ENCODE data around the gene SEMA3A. TPM values are rescaled to one million over a fixed set of nuclear protein-coding genes. Genes with fewer than 3 reads are reported as not detected.

SEMA3A gene
- total and polyA plus RNA-seq, 7 donors, result 0.23 to 83.8 (median 50.1) TPM

GRCh38 chr7:84009051-84009450, 185.5 kb downstream of the SEMA3A start:
- intact Hi-C loops (cut with DNase I), result no loop called here
- DNase-seq, result no peak

GRCh38 chr7:84003191-84003590, 191.4 kb downstream of the SEMA3A start:
- Histone ChIP-seq H3K27ac (no peak overlapping the region), H3K27me3 (no peaks in the 10 kb centered on the region), H3K36me3 (peaks cover 0 to 57% (median 3%) of the 10 kb centered on the region in 4 donors), H3K4me1 (no peaks in the 10 kb centered on the region), H3K9me3 (no peaks in the 10 kb centered on the region), H3K4me3 (no peak overlapping the region)
- TF ChIP-seq CTCF (IDR thresholded peaks at IDR 0.05) (no peak), POLR2AphosphoS5 (IDR thresholded peaks at IDR 0.05) (no peak), POLR2A (IDR thresholded peaks at IDR 0.05) (no peak), EP300 (IDR thresholded peaks at IDR 0.05) (no peak)
- no peak for DNase-seq
- intact Hi-C loops (cut with DNase I), result no loop called here
- 95 to 100% methylated on average over 1 of the region's 1 CpG for WGBS, 2 donors

More at GRCh38 chr7:84009051-84009450, 185.5 kb downstream of the SEMA3A start:
- peaks cover 0 to 4% (median 0%) of the 10 kb centered on the region in 4 donors for H3K4me1 ChIP-seq
- no peaks in the 10 kb centered on the region for H3K9me3 ChIP-seq
- H3K27ac ChIP-seq, result no peak overlapping the region
- no peak overlapping the region for H3K4me3 ChIP-seq
- no peak for TF ChIP-seq EP300 (IDR thresholded peaks at IDR 0.05)
- TF ChIP-seq CTCF (IDR thresholded peaks at IDR 0.05), result no peak
- no peak for TF ChIP-seq POLR2A (IDR thresholded peaks at IDR 0.05)
- TF ChIP-seq POLR2AphosphoS5 (IDR thresholded peaks at IDR 0.05), result no peak
- no peaks in the 10 kb centered on the region for H3K27me3 ChIP-seq
- peaks cover 0 to 30% (median 3%) of the 10 kb centered on the region in 4 donors for H3K36me3 ChIP-seq

- Histone ChIP-seq H3K36me3 (peaks cover 0 to 66% (median 3%) of the 10 kb centered on the region in 4 donors), H3K9me3 (no peaks in the 10 kb centered on the region), H3K27me3 (no peaks in the 10 kb centered on the region), H3K4me3 (no peak overlapping the region), H3K27ac (no peak overlapping the region), H3K4me1 (no peaks in the 10 kb centered on the region)
- TF ChIP-seq POLR2A (IDR thresholded peaks at IDR 0.05) (no peak), POLR2AphosphoS5 (IDR thresholded peaks at IDR 0.05) (no peak), CTCF (IDR thresholded peaks at IDR 0.05) (no peak), EP300 (IDR thresholded peaks at IDR 0.05) (no peak)
- intact Hi-C loops (cut with DNase I), result no loop called here
- DNase-seq, result no peak
- WGBS, 2 donors, result 80 to 89% methylated on average over 3 of the region's 3 CpGs
Observed at GRCh38 chr7:84002348-84002747, 192.2 kb downstream of the SEMA3A start.

GRCh38 chr7:83996879-83997278, 197.7 kb downstream of the SEMA3A start:
- 0% methylated on average over 1 of the region's 1 CpG for WGBS, 2 donors
- DNase-seq, result no peak
- intact Hi-C loops (cut with DNase I), result no loop called here
- no peaks in the 10 kb centered on the region for H3K4me1 ChIP-seq
- H3K27me3 ChIP-seq, result no peaks in the 10 kb centered on the region
- peaks cover 0 to 38% (median 0%) of the 10 kb centered on the region in 4 donors for H3K36me3 ChIP-seq
- TF ChIP-seq EP300 (IDR thresholded peaks at IDR 0.05), result no peak
- no peaks in the 10 kb centered on the region for H3K9me3 ChIP-seq
- no peak overlapping the region for H3K4me3 ChIP-seq
- no peak overlapping the region for H3K27ac ChIP-seq

GRCh38 chr7:83987764-83988163, 206.8 kb downstream of the SEMA3A start:
- no peak for TF ChIP-seq POLR2A (IDR thresholded peaks at IDR 0.05)
- no peak for TF ChIP-seq CTCF (IDR thresholded peaks at IDR 0.05)
- TF ChIP-seq EP300 (IDR thresholded peaks at IDR 0.05), result no peak
- no peak for TF ChIP-seq POLR2AphosphoS5 (IDR thresholded peaks at IDR 0.05)

More at GRCh38 chr7:83987764-83988163, 206.8 kb downstream of the SEMA3A start:
- no peak for DNase-seq
- H3K27me3 ChIP-seq, result no peaks in the 10 kb centered on the region
- H3K27ac ChIP-seq, result no peak overlapping the region
- peaks cover 0 to 4% (median 0%) of the 10 kb centered on the region in 4 donors for H3K36me3 ChIP-seq
- intact Hi-C loops (cut with DNase I), result no loop called here
- 52 to 80% methylated on average over 1 of the region's 1 CpG for WGBS, 2 donors
- H3K4me3 ChIP-seq, result no peak overlapping the region
- H3K9me3 ChIP-seq, result no peaks in the 10 kb centered on the region
- H3K4me1 ChIP-seq, result peaks cover 0 to 19% (median 4%) of the 10 kb centered on the region in 4 donors

All from sigmoid colon (tissue), 7 donors.